Neuronal stem cell (in vitro differentiated cells): ENCODE data around the gene FOXQ1.
"Not testable (repeated sequence)": the region's sequence is repeated elsewhere in the genome, so short reads cannot be mapped to it uniquely, and the experiment has no call there.

ENCODE experiments used
- DNase-seq: peaks from one replicate; pipeline ENCODE4 v3.0.0-alpha.2; 2013; ENCODE audit warnings: low spot score
- H2AFZ ChIP-seq: one replicate; pipeline ENCODE4 v1.6.1; 2013; ENCODE audit warnings: mild to moderate bottlenecking, low read length, inconsistent platforms
- H2AK5ac ChIP-seq: 2 replicates; pipeline ENCODE4 v1.6.1; 2013; ENCODE audit warnings: low read depth, mild to moderate bottlenecking, inconsistent platforms, low read length, moderate library complexity, mixed read lengths
- H2BK120ac ChIP-seq: 2 replicates; pipeline ENCODE4 v1.6.1; 2013; ENCODE audit warnings: low read depth, mild to moderate bottlenecking, inconsistent platforms, low read length, moderate library complexity, mixed read lengths
- H2BK12ac ChIP-seq: one replicate; pipeline ENCODE4 v1.6.1; 2013; ENCODE audit warnings: low read length, inconsistent platforms
- H2BK15ac ChIP-seq: 2 replicates; pipeline ENCODE4 v1.6.1; 2013; ENCODE audit warnings: mild to moderate bottlenecking, low read length, inconsistent platforms, mixed read lengths
- H2BK5ac ChIP-seq: one replicate; pipeline ENCODE4 v1.6.1; 2013; ENCODE audit warnings: inconsistent platforms, mild to moderate bottlenecking, low read length, moderate library complexity
- H3K14ac ChIP-seq: one replicate; pipeline ENCODE4 v1.6.1; 2013; ENCODE audit warnings: low read length, inconsistent platforms
- H3K18ac ChIP-seq: 2 replicates; pipeline ENCODE4 v1.6.1; 2013; ENCODE audit warnings: low read length, inconsistent platforms
- H3K23ac ChIP-seq: 2 replicates; pipeline ENCODE4 v1.6.1; 2013; ENCODE audit warnings: low read depth, mild to moderate bottlenecking, mixed read lengths, low read length, inconsistent platforms; ENCODE audit not compliant: poor library complexity
- H3K27ac ChIP-seq: replicated peaks from 3 replicates; pipeline ENCODE4 v1.5.1; 2013; ENCODE audit warnings: low read length, inconsistent platforms
- H3K27me3 ChIP-seq, 3 experiments: 2 replicates each; pipeline ENCODE4 v1.6.1; 2013; ENCODE audit warnings: low read length in 3 of 3, mild to moderate bottlenecking in 2 of 3, inconsistent platforms in 1 of 3, low read depth in 1 of 3, mixed read lengths in 1 of 3, moderate library complexity in 1 of 3; ENCODE audit not compliant: control insufficient read depth in 3 of 3, insufficient read depth in 3 of 3
- H3K36me3 ChIP-seq, 2 donors: replicated peaks in 1 of 2; 2 replicates each; pipeline ENCODE4 v1.6.1; 2013; ENCODE audit warnings: low read length in 2 of 2; ENCODE audit not compliant: control insufficient read depth in 2 of 2, insufficient read depth in 2 of 2
- H3K4ac ChIP-seq: 2 replicates; pipeline ENCODE4 v1.6.1; 2013; ENCODE audit warnings: inconsistent platforms, mild to moderate bottlenecking, low read length, moderate library complexity
- H3K4me1 ChIP-seq, 2 donors: 1 replicate in 1 of 2; 2 replicates in 1 of 2; pipeline ENCODE4 v1.6.1; 2013; ENCODE audit warnings: low read length in 2 of 2, low read depth in 1 of 2; ENCODE audit not compliant: control insufficient read depth in 2 of 2, insufficient read depth in 1 of 2
- H3K4me2 ChIP-seq: one replicate; pipeline ENCODE4 v1.6.1; 2013; ENCODE audit warnings: mild to moderate bottlenecking, low read length, inconsistent platforms; ENCODE audit not compliant: insufficient read depth, poor library complexity, severe bottlenecking
- H3K4me3 ChIP-seq, 2 donors: 2 replicates each; pipeline ENCODE4 v1.5.1; 2013; ENCODE audit warnings: low read length in 2 of 2, mild to moderate bottlenecking in 2 of 2, inconsistent platforms in 1 of 2, moderate library complexity in 1 of 2
- H3K79me1 ChIP-seq: one replicate; pipeline ENCODE4 v1.6.1; 2013; ENCODE audit warnings: low read depth, mild to moderate bottlenecking, inconsistent platforms, low read length, moderate library complexity
- H3K9ac ChIP-seq: one replicate; pipeline ENCODE4 v1.6.1; 2013; ENCODE audit warnings: mild to moderate bottlenecking, low read depth, low read length, inconsistent platforms; ENCODE audit not compliant: poor library complexity
- H3K9me3 ChIP-seq, 2 donors: replicated peaks in 1 of 2; 2 replicates each; pipeline versions ENCODE3 to v1.6.1; 2013; ENCODE audit warnings: low read length in 2 of 2, mild to moderate bottlenecking in 2 of 2, inconsistent platforms in 1 of 2, low read depth in 1 of 2, mixed read lengths in 1 of 2, moderate library complexity in 1 of 2; ENCODE audit not compliant: control insufficient read depth in 2 of 2, insufficient read depth in 1 of 2
- H4K8ac ChIP-seq: one replicate; pipeline ENCODE4 v1.6.1; 2013; ENCODE audit warnings: low read depth, mild to moderate bottlenecking, inconsistent platforms, low read length, moderate library complexity
- H4K91ac ChIP-seq: one replicate; pipeline ENCODE4 v1.6.1; 2013; ENCODE audit warnings: low read length, low read depth, mild to moderate bottlenecking, inconsistent platforms; ENCODE audit not compliant: poor library complexity
- WGBS, 2 donors: extraction: QIAGEN DNeasy Blood & Tissue Kit; methylation state at CpG; one replicate each; pipeline ENCODE4 v1.1.7; 2013; ENCODE audit warnings: missing lambda C conversion rate in 2 of 2, mixed read lengths in 1 of 2; ENCODE audit not compliant: insufficient read length in 2 of 2, insufficient replicate concordance in 1 of 2; ENCODE audit errors: extremely low coverage in 2 of 2; 5-methylcytosine and 5-hydroxymethylcytosine counted together

Gene FOXQ1

GRCh38 chr6:1348675-1349074 is 36.8 kb downstream of the FOXQ1 start:
- no peak overlapping the region for H3K9ac ChIP-seq
- peaks cover 1 to 2% of the 10 kb centered on the region in 2 donors for H3K4me1 ChIP-seq
- H3K4me3 ChIP-seq: no peak overlapping the region
- no peak overlapping the region for H3K14ac ChIP-seq
- no peak overlapping the region for H2BK120ac ChIP-seq
- no peak overlapping the region for H4K91ac ChIP-seq
- H2BK5ac ChIP-seq: no peak overlapping the region
- H2BK15ac ChIP-seq: no peak overlapping the region
- no peak overlapping the region for H3K18ac ChIP-seq
- no peak overlapping the region for H3K27ac ChIP-seq
- H3K27me3 ChIP-seq: no peaks in the 10 kb centered on the region
- DNase-seq: no peak
- no CpG with 5 or more reads among the region's 1 CpG for WGBS, 2 donors
- no peaks in the 10 kb centered on the region for H3K79me1 ChIP-seq
- no peak overlapping the region for H4K8ac ChIP-seq
- H3K36me3 ChIP-seq: no peaks in the 10 kb centered on the region
- no peak overlapping the region for H2BK12ac ChIP-seq
- H3K23ac ChIP-seq: no peak overlapping the region
- H2AFZ ChIP-seq: no peak overlapping the region
- no peak overlapping the region for H3K4ac ChIP-seq
- no peak overlapping the region for H2AK5ac ChIP-seq
- no peak overlapping the region for H3K4me2 ChIP-seq
- peaks cover 0 to 4% of the 10 kb centered on the region in 2 donors for H3K9me3 ChIP-seq

- H3K23ac ChIP-seq: no peak overlapping the region
- no peaks in the 10 kb centered on the region for H3K79me1 ChIP-seq
- no peak overlapping the region for H2BK12ac ChIP-seq
- H3K4me3 ChIP-seq: no peak overlapping the region
- H2BK5ac ChIP-seq: no peak overlapping the region
- H3K4ac ChIP-seq: no peak overlapping the region
- no peak overlapping the region for H2AFZ ChIP-seq
- peaks cover 1 to 2% of the 10 kb centered on the region in 2 donors for H3K4me1 ChIP-seq
- no peak overlapping the region for H2BK120ac ChIP-seq
- H3K4me2 ChIP-seq: no peak overlapping the region
- H3K36me3 ChIP-seq: no peaks in the 10 kb centered on the region
- H3K9ac ChIP-seq: no peak overlapping the region
- no peak overlapping the region for H4K91ac ChIP-seq
- H3K9me3 ChIP-seq: peaks cover 0 to 4% of the 10 kb centered on the region in 2 donors
- no peak overlapping the region for H3K27ac ChIP-seq
- H3K27me3 ChIP-seq: no peaks in the 10 kb centered on the region
- H3K14ac ChIP-seq: no peak overlapping the region
- no peak overlapping the region for H3K18ac ChIP-seq
- H2BK15ac ChIP-seq: no peak overlapping the region
- DNase-seq: no peak
- H4K8ac ChIP-seq: no peak overlapping the region
- H2AK5ac ChIP-seq: no peak overlapping the region
- WGBS, 2 donors: no CpG with 5 or more reads among the region's 1 CpG
These were observed 37.8 kb downstream of the FOXQ1 start for GRCh38 chr6:1349655-1350054.

- DNase-seq: no peak
- WGBS, 2 donors: no CpG with 5 or more reads among the region's 2 CpGs
- Histone ChIP-seq H3K27ac (no peak overlapping the region), H3K4me2 (no peak overlapping the region), H3K23ac (no peak overlapping the region), H3K27me3 (no peaks in the 10 kb centered on the region), H2AK5ac (no peak overlapping the region), H4K8ac (no peak overlapping the region), H3K18ac (no peak overlapping the region), H2BK12ac (no peak overlapping the region), H2BK15ac (no peak overlapping the region), H3K9ac (no peak overlapping the region), H3K79me1 (no peaks in the 10 kb centered on the region), H2BK120ac (no peak overlapping the region), H3K4me1 (peaks cover 1 to 2% of the 10 kb centered on the region in 2 donors), H4K91ac (no peak overlapping the region), H3K4ac (no peak overlapping the region), H3K4me3 (no peak overlapping the region), H2BK5ac (no peak overlapping the region), H3K36me3 (no peaks in the 10 kb centered on the region), H3K14ac (no peak overlapping the region), H3K9me3 (peaks cover 0 to 4% of the 10 kb centered on the region in 2 donors), H2AFZ (no peak overlapping the region)
These were observed 39.6 kb downstream of the FOXQ1 start for GRCh38 chr6:1351381-1352008.

- DNase-seq, H3K18ac ChIP-seq, H3K4ac ChIP-seq, H3K9me3 ChIP-seq, H3K23ac ChIP-seq, H4K91ac ChIP-seq, H2AFZ ChIP-seq, H3K14ac ChIP-seq, H3K79me1 ChIP-seq, H2BK5ac ChIP-seq, H3K4me3 ChIP-seq, H4K8ac ChIP-seq, H3K27ac ChIP-seq, H2BK12ac ChIP-seq, H2AK5ac ChIP-seq, H3K9ac ChIP-seq, H3K36me3 ChIP-seq, H2BK15ac ChIP-seq, H3K4me1 ChIP-seq, H2BK120ac ChIP-seq, H3K27me3 ChIP-seq, H3K4me2 ChIP-seq: not testable (repeated sequence)
These were observed 43.2 kb downstream of the FOXQ1 start for GRCh38 chr6:1355068-1355467.
